Smooth muscle cell of the coronary artery (primary cell): Measurements from ENCODE around the gene CCNB1. TPM values are rescaled to one million over a fixed set of nuclear protein-coding genes. Genes with fewer than 3 reads are reported as not detected.

Experiments used
- total RNA-seq: library from RNA; depleted of rRNA; stranded (reverse); fragments of >200 nt; gene quantifications from 2 replicates; pipeline ENCODE4 v1.2.3, GENCODE V29; 2014; ENCODE audit warnings: low replicate concordance

Gene CCNB1
- total RNA-seq, result 10.5 and 38.6 TPM in 2 replicates

GRCh38 chr5:69166686-69167492 lies at the start of gene CCNB1:
TSS of gene CCNB1 (plus strand) at chr5:69167150. CDS start at chr5:69167263, 113 bp downstream.

DNA sequence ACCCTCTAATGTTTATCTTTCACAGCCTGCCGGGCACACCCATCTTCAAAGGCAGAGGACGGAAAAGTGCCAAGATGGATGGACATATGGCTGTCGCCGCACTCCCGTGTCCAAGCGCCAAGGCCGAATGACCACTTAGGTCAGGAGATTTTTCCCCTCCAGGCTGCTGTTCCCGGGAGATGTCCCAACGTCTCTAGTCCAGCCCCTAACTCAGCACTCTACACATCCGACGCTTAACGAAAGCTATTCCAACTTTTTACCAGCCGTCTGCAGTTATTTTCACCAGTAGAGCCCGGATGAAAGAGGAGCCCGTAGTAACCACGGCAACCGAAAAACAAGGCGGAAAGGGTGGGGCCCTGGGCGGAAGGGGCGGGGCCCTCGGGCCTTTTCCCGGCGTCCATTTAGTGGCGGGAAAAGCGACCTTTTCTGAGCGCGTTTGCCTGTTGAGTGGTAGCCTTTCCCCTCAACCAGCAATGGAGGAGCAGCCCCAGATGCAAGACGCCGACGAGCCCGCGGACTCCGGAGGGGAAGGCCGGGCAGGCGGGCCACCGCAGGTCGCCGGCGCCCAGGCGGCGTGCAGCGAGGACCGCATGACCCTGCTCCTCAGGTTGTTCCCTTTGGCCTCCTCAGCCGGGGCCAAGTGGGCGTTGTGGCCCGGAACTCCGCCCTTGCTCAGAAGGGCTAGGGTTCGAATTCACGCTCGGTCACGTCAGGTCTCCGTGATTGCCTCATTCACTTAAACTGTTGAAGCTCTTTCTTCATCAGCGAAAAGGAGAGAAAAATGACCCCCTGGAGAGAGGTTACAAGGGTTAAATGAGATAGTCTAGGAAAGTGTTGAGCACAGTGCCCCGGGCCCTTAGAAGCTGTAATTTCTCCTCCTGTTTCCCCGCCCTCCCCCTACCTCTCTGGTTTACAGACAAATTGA lies 22.5 kb downstream of the CCNB1 start, which contains the start of gene CENPH:
Gene CENPH, plus strand, starts transcription at position 422 of the 925 bp plus-strand sequence. Its CDS starts 52 bp downstream, at position 474.

Other genes with a start within 250 kb of the CCNB1 start
- gene SLC30A5, start 73.1 kb upstream of the CCNB1 start, total RNA-seq, result 74.7 and 95.1 TPM in 2 replicates
- gene CENPH, start 22.4 kb downstream of the CCNB1 start, total RNA-seq, result 1.5 and 6.8 TPM in 2 replicates
- 25.2 and 63.4 TPM in 2 replicates for gene CDK7, start 67.7 kb downstream of the CCNB1 start, total RNA-seq
- gene CCDC125, start 165.7 kb downstream of the CCNB1 start, total RNA-seq, result 2.1 and 2.3 TPM in 2 replicates
- 34.5 and 70.1 TPM in 2 replicates for gene AK6, start 202.4 kb downstream of the CCNB1 start, total RNA-seq
- 51.8 and 83.4 TPM in 2 replicates for gene TAF9, start 202.4 kb downstream of the CCNB1 start, total RNA-seq
- gene RAD17, start 202.7 kb downstream of the CCNB1 start, total RNA-seq, result 8.7 and 17.3 TPM in 2 replicates
- 0.47 and 0.53 TPM in 2 replicates for gene MARVELD2, start 248.0 kb downstream of the CCNB1 start, total RNA-seq